Stimulated activated CD4-positive, alpha-beta T cell treated with anti-CD3 and anti-CD28 coated beads, Interleukin-15, amount 100 ng/mL, for 48 hours (primary cell): ENCODE results near the gene FAM89B.
A peak's percentile ranks its signal among the peaks of the same experiment; 100 is the strongest.

Experiments
- DNase-seq, 2 donors: peaks; one replicate each; pipeline ENCODE4 v3.0.0-alpha.2; 2020; ENCODE audit warnings: low read depth in 2 of 2

FAM89B gene

GRCh38 chr11:65573391-65574079, 1.2 kb downstream of the FAM89B start:
- DNase-seq = no peak

- DNase-seq = peak; percentile 89 to 92
Measured at GRCh38 chr11:65574109-65574810, 1.9 kb downstream of the FAM89B start.

- no peak for DNase-seq
Measured at GRCh38 chr11:65574811-65575567, 2.7 kb downstream of the FAM89B start.

- DNase-seq = peak in 1 of 2 donors; percentile 65
Measured at GRCh38 chr11:65575568-65576231, 3.4 kb downstream of the FAM89B start, which contains the start of gene EHBP1L1. Gene EHBP1L1 (plus strand): TSS chr11:65576053. CDS start chr11:65576303, 250 bp downstream.

- no peak for DNase-seq
Measured at GRCh38 chr11:65576232-65576866, 4.0 kb downstream of the FAM89B start.

GRCh38 chr11:65576867-65577755, 4.8 kb downstream of the FAM89B start:
- DNase-seq = no peak

- DNase-seq = no peak
Measured at GRCh38 chr11:65577756-65578109, 5.4 kb downstream of the FAM89B start.

GRCh38 chr11:65578134-65578533, 5.8 kb downstream of the FAM89B start:
- DNase-seq = no peak

GRCh38 chr11:65578667-65579066, 6.3 kb downstream of the FAM89B start:
- no peak for DNase-seq

GRCh38 chr11:65579291-65579690, 7.0 kb downstream of the FAM89B start:
- DNase-seq = no peak

GRCh38 chr11:65580031-65580692, 7.8 kb downstream of the FAM89B start:
- DNase-seq = no peak

- no peak for DNase-seq
Measured at GRCh38 chr11:65580756-65581155, 8.4 kb downstream of the FAM89B start.

- no peak for DNase-seq
Measured at GRCh38 chr11:65581928-65582327, 9.6 kb downstream of the FAM89B start.

- DNase-seq = no peak
Measured at GRCh38 chr11:65583589-65583988, 11.3 kb downstream of the FAM89B start.

- no peak for DNase-seq
Measured at GRCh38 chr11:65584106-65584505, 11.8 kb downstream of the FAM89B start.

GRCh38 chr11:65584723-65585171, 12.4 kb downstream of the FAM89B start:
- DNase-seq = no peak

- no peak for DNase-seq
Measured at GRCh38 chr11:65585396-65586246, 13.3 kb downstream of the FAM89B start.

- DNase-seq = no peak
Measured at GRCh38 chr11:65586247-65586630, 13.9 kb downstream of the FAM89B start.

- DNase-seq = no peak
Measured at GRCh38 chr11:65586676-65587075, 14.3 kb downstream of the FAM89B start.
